ENCODE measurements around the gene CALML3.

GRCh38 chr10:5478694-5479305 lies 46.0 kb upstream of the CALML3 start:
- no peak for TF ChIP-seq CTCF (IDR thresholded peaks at IDR 0.05)
- TF ChIP-seq POLR2A (IDR thresholded peaks at IDR 0.05): no peak

Measured in uterus (tissue), 2 donors.